ENCODE results near the gene IDS.

GRCh38 chrX:149453906-149454822, 50.9 kb downstream of the IDS start:
- TF ChIP-seq EZH2 (IDR thresholded peaks at IDR 0.05; ENCODE audit: insufficient read depth, poor library complexity, severe bottlenecking) (no peak), EZH2phosphoT487 (IDR thresholded peaks at IDR 0.05; ENCODE audit: insufficient read depth, low read depth) (no peak)
